ENCODE data around the gene ZNF296. TPM values are rescaled to one million over a fixed set of nuclear protein-coding genes. Genes with fewer than 3 reads are reported as not detected.

The ZNF296 gene
- total and polyA plus RNA-seq, 2 experiments from 2014 or later = 13.4 to 16.5 TPM

GRCh38 chr19:45117671-45118070 is 41.4 kb upstream of the ZNF296 start (continued):
- TF ChIP-seq ZNF462 (CRISPR knock-in tag; IDR thresholded peaks at IDR 0.05) (no peak), JUNB (IDR thresholded peaks at IDR 0.05; ENCODE audit: unreplicated experiment) (no peak), NANOG (IDR thresholded peaks at IDR 0.05; ENCODE audit: borderline replicate concordance) (no peak), EZH2phosphoT487 (IDR thresholded peaks at IDR 0.05; ENCODE audit: unreplicated experiment) (no peak), ZNF331 (CRISPR knock-in tag; IDR thresholded peaks at IDR 0.05; ENCODE audit: low read depth) (no peak), CREB1 (CRISPR knock-in tag; IDR thresholded peaks at IDR 0.05; ENCODE audit: low read depth) (no peak), STAT1 (IDR thresholded peaks at IDR 0.05; ENCODE audit: unreplicated experiment) (no peak)
- TF ChIP-seq, protein P1, sequence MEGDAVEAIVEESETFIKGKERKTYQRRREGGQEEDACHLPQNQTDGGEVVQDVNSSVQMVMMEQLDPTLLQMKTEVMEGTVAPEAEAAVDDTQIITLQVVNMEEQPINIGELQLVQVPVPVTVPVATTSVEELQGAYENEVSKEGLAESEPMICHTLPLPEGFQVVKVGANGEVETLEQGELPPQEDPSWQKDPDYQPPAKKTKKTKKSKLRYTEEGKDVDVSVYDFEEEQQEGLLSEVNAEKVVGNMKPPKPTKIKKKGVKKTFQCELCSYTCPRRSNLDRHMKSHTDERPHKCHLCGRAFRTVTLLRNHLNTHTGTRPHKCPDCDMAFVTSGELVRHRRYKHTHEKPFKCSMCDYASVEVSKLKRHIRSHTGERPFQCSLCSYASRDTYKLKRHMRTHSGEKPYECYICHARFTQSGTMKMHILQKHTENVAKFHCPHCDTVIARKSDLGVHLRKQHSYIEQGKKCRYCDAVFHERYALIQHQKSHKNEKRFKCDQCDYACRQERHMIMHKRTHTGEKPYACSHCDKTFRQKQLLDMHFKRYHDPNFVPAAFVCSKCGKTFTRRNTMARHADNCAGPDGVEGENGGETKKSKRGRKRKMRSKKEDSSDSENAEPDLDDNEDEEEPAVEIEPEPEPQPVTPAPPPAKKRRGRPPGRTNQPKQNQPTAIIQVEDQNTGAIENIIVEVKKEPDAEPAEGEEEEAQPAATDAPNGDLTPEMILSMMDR (conservative IDR thresholded peaks at IDR 0.05; ENCODE audit: low read depth in 2 of 2) = no peak

- Mint-ChIP-seq H3K27ac (no peak overlapping the region), H3K4me3 (no peak overlapping the region), H3K36me3 (ENCODE audit: low read depth) (no peaks in the 10 kb centered on the region; the same call in 2 of the 3 replicates), H3K4me1 (peaks cover 14% of the 10 kb centered on the region), H3K27me3 (ENCODE audit: insufficient read depth, low read depth, poor library complexity) (peaks cover 15% of the 10 kb centered on the region), H3K9me3 (no peaks in the 10 kb centered on the region)
- no peaks in the 10 kb centered on the region; the same call in 1 of the 2 replicates for H3K4me1 ChIP-seq (ENCODE audit: insufficient read depth)
- no peaks in the 10 kb centered on the region for H3K9me2 ChIP-seq (ENCODE audit: insufficient read depth)
- H3K27me3 ChIP-seq (ENCODE audit: insufficient read depth) = no peaks in the 10 kb centered on the region
- H3K4me3 ChIP-seq = no peak overlapping the region
- no peak overlapping the region for H3K27ac ChIP-seq (ENCODE audit: low read depth)
- DNase-seq (ENCODE audit: low spot score) (no peak), ATAC-seq (peak; percentile 56)
- H4K20me1 ChIP-seq (replicated peaks; ENCODE audit: insufficient read depth) = peaks cover 45% of the 10 kb centered on the region
- H3K4me2 ChIP-seq = no peak overlapping the region
- H3K36me3 ChIP-seq (ENCODE audit: insufficient read depth) = no peaks in the 10 kb centered on the region
- peaks cover 83% of the 10 kb centered on the region for H3K79me2 ChIP-seq (replicated peaks; ENCODE audit: insufficient read depth)
- H2AFZ ChIP-seq = no peak overlapping the region
- H3F3A ChIP-seq (replicated peaks; ENCODE audit: low read depth) = no peaks in the 10 kb centered on the region
- TF ChIP-seq JUNB (IDR thresholded peaks at IDR 0.05; ENCODE audit: unreplicated experiment) (no peak), NANOG (IDR thresholded peaks at IDR 0.05; ENCODE audit: borderline replicate concordance) (no peak), STAT1 (IDR thresholded peaks at IDR 0.05; ENCODE audit: unreplicated experiment) (no peak), ZNF114 (CRISPR knock-in tag; IDR thresholded peaks at IDR 0.05) (no peak), CREB1 (CRISPR knock-in tag; IDR thresholded peaks at IDR 0.05; ENCODE audit: low read depth) (no peak)
- TF ChIP-seq, protein P2, sequence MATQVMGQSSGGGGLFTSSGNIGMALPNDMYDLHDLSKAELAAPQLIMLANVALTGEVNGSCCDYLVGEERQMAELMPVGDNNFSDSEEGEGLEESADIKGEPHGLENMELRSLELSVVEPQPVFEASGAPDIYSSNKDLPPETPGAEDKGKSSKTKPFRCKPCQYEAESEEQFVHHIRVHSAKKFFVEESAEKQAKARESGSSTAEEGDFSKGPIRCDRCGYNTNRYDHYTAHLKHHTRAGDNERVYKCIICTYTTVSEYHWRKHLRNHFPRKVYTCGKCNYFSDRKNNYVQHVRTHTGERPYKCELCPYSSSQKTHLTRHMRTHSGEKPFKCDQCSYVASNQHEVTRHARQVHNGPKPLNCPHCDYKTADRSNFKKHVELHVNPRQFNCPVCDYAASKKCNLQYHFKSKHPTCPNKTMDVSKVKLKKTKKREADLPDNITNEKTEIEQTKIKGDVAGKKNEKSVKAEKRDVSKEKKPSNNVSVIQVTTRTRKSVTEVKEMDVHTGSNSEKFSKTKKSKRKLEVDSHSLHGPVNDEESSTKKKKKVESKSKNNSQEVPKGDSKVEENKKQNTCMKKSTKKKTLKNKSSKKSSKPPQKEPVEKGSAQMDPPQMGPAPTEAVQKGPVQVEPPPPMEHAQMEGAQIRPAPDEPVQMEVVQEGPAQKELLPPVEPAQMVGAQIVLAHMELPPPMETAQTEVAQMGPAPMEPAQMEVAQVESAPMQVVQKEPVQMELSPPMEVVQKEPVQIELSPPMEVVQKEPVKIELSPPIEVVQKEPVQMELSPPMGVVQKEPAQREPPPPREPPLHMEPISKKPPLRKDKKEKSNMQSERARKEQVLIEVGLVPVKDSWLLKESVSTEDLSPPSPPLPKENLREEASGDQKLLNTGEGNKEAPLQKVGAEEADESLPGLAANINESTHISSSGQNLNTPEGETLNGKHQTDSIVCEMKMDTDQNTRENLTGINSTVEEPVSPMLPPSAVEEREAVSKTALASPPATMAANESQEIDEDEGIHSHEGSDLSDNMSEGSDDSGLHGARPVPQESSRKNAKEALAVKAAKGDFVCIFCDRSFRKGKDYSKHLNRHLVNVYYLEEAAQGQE (IDR thresholded peaks at IDR 0.05; ENCODE audit: unreplicated experiment) = no peak
- TF ChIP-seq, protein P1 (conservative IDR thresholded peaks at IDR 0.05; ENCODE audit: low read depth in 2 of 2) = no peak
These were observed 40.9 kb upstream of the ZNF296 start for GRCh38 chr19:45117167-45117594.

All from GM23338 (cell line).